ENCODE results near the gene MPST.

GRCh38 chr22:37016134-37016910, 3.2 kb upstream of the MPST start:
- TF ChIP-seq CTCF (IDR thresholded peaks at IDR 0.05; ENCODE audit: low read depth, low read length) = no peak
- no peak for TF ChIP-seq POLR2A (IDR thresholded peaks at IDR 0.05; ENCODE audit: extremely low read depth, insufficient read length)
- TF ChIP-seq MYC (IDR thresholded peaks at IDR 0.05; ENCODE audit: low read depth, low read length) = no peak
- TF ChIP-seq, protein P1, sequence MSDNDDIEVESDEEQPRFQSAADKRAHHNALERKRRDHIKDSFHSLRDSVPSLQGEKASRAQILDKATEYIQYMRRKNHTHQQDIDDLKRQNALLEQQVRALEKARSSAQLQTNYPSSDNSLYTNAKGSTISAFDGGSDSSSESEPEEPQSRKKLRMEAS (IDR thresholded peaks at IDR 0.05; ENCODE audit: low read depth, low read length) = no peak

Data from NB4 (cell line).